ENCODE measurements around the gene TANK. TPM values are rescaled to one million over a fixed set of nuclear protein-coding genes. Genes with fewer than 3 reads are reported as not detected.
"Not testable (repeated sequence)": the region's sequence is repeated elsewhere in the genome, so short reads cannot be mapped to it uniquely, and the experiment has no call there.

Gene TANK
- total and polyA plus RNA-seq, 5 experiments from 2014 or later: 32.7 to 65.8 (median 43.8) TPM

DNA sequence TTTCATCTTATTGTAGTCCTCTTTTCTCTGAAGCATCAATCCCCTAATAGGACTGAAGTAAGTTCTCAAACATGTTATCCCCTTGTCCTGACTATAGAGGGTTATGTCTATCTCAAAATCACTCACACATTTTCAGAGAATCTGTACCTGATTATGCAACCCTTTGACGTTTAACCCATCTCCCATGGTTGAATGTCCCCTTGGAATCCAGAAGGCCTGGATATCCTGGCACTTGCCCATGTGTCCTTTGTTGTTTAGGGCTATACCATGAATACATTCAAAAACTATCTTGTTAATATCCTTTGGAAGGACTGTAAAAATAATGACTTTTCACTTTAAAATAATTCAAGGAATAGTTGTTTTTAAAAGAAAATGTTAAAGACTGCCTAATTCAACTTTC, 81.7 kb downstream of the TANK start:
- H3K27ac Mint-ChIP-seq: peak overlapping the region in 7 of 10 donors; percentile 32 to 98 (median 54)
- H3K9me3 Mint-ChIP-seq: no peaks in the 10 kb centered on the region
- POLR2A ChIA-PET: no interaction called here
- no peak overlapping the region for H3K4me3 Mint-ChIP-seq
- H3K36me3 Mint-ChIP-seq: peaks cover 0 to 1% (median 0%) of the 10 kb centered on the region in 3 donors
- H3K4me1 Mint-ChIP-seq: peaks cover 14 to 61% (median 50%) of the 10 kb centered on the region in 4 donors
- DNase-seq (no peak), ATAC-seq (no peak)
- H3K27me3 Mint-ChIP-seq: peaks cover 0 to 34% (median 1%) of the 10 kb centered on the region in 5 donors

DNA sequence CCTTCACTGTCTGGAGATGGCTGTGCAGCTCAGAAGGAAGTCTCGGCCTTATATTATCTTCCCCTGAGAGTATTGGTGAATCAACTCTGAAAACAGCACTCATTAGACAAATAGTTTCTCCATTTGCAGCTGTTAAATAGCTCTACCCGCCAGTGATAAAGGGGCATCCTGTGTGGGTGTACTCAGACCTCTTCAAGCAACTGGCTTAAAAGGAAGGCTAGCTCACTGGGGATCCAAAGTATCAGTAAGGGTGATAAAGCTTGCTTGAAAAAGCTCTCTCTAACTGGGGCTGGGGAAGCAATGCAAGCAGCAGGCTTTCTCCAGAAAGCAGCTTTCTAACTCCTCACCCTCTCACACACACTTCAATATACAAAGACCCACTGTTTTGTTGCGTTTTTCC, 83.1 kb downstream of the TANK start:
- POLR2A ChIA-PET: interaction anchor here (0.7 to 0.8 kb wide), 2 partner anchors 20 to 83 kb away, joined by 3 read pairs; partner anchors contain the start of gene TANK
- DNase-seq (peak in 1 of 10 donors; percentile 9), ATAC-seq (no peak)
- Mint-ChIP-seq H3K9me3 (no peaks in the 10 kb centered on the region), H3K27me3 (peaks cover 0 to 42% (median 0%) of the 10 kb centered on the region in 5 donors), H3K27ac (peak overlapping the region; percentile 68 to 98 (median 95)), H3K4me1 (peaks cover 12 to 55% (median 45%) of the 10 kb centered on the region in 4 donors), H3K4me3 (peak overlapping the region; percentile 32 to 94 (median 90)), H3K36me3 (peaks cover 0 to 4% (median 0%) of the 10 kb centered on the region in 3 donors)

DNA sequence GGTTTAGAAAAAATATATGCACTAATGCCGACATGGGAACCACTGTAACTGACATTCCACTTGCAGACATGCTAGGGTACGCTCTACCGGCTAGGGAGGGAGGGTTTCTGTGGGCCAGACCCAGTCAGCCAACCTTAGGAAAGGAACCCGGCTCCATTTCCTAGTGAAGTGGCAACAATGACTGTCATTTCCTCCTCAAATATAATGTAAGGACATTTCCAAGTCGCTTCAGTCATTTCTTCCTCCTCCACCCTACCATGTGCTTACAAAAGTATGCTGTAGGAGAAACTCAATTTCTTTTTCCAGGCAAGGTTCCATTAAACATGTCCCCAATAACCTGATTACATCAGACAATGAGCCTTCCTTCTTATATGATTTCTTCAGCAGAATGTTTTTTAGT, 83.7 kb downstream of the TANK start:
- DNase-seq (no peak), ATAC-seq (no peak)
- POLR2A ChIA-PET: interaction anchor here (0.7 to 1.0 kb wide), 2 partner anchors 20 to 74 kb away, joined by 3 read pairs; no protein-coding TSS in a partner anchor
- Mint-ChIP-seq H3K27ac (peak overlapping the region; percentile 88 to 98 (median 95)), H3K4me1 (peaks cover 10 to 51% (median 43%) of the 10 kb centered on the region in 4 donors), H3K4me3 (peak overlapping the region; percentile 78 to 96 (median 91)), H3K9me3 (no peaks in the 10 kb centered on the region), H3K36me3 (peaks cover 0 to 4% (median 0%) of the 10 kb centered on the region in 3 donors), H3K27me3 (peaks cover 0 to 42% (median 0%) of the 10 kb centered on the region in 5 donors)

DNA sequence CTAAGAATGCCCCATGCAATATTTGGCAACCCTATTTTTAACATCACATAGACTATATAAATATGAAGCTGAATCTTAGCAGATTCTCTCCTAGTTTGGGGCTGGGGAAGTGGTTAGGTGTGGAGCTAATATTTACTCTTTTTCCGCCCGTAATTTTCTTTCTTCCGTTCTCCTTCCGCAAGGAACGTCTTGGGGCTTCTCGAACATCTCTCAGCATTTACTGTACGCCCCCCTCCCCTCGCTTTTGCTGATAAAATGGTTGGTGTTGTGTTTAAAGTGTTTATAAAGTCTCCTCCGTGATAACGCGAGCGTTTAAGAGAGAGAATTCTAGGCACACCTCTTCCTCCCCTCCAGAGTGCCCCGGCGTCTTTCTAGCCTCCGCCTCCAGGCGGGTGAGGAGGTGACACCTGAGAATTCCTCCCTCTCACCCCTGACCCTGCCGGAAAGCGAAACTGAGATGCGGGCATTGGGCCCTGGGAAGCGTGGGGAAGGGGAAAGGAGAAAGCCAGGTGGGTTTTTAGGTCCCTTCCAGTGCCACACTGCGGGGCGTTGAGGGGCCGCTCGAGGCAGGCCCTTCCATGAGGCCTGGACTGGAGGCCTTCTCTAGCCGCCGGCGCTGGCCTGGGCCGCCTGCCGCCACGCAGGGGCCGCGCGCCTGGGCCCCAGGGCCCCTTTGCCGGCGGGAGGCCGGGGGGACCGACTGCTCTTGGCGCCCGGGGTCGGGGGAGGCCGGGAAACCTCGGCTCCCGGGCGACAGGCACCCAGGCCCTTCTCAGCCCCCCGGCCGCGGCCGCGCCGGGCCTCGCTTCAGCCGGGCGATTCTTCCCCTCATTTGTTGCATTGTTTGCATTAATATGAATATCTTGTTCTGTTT, 84.4 kb downstream of the TANK start:
- H3K36me3 Mint-ChIP-seq, H3K9me3 Mint-ChIP-seq: not testable (repeated sequence)
- Mint-ChIP-seq H3K27me3 (peaks cover 0 to 42% (median 0%) of the 10 kb centered on the region in 5 donors), H3K4me3 (peak overlapping the region; percentile 78 to 96 (median 92)), H3K27ac (peak overlapping the region; percentile 95 to 98 (median 97)), H3K4me1 (peaks cover 10 to 51% (median 43%) of the 10 kb centered on the region in 4 donors)
- POLR2A ChIA-PET: interaction anchor here (1.0 kb wide), 1 partner anchor 75 kb away, joined by 3 read pairs; no protein-coding TSS in a partner anchor
- ATAC-seq: peak; percentile 97
- DNase-seq: peak; percentile 55 to 89 (median 72)

DNA sequence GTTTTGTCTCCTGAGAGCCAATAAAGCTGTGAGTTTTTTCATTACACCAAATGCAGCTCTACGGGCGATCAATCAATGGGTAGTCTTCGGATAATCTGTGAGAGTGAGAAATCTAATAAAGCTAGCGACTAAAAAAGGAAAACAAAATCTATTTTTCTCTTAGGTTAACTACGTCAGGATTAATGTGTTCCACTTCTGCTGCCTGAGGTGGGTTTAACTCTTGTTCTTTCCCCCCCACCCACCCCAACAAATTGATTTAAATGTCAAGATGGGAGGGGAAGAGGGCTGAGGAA, 85.0 kb downstream of the TANK start:
- DNase-seq (peak in 2 of 10 donors; percentile 23 to 34), ATAC-seq (no peak)
- peaks cover 0 to 4% (median 0%) of the 10 kb centered on the region in 3 donors for H3K36me3 Mint-ChIP-seq
- POLR2A ChIA-PET: interaction anchor here (1.6 kb wide), 1 partner anchor 8 kb away, joined by 5 read pairs; no protein-coding TSS in a partner anchor
- H3K9me3 Mint-ChIP-seq: no peaks in the 10 kb centered on the region
- H3K27ac Mint-ChIP-seq: peak overlapping the region; percentile 93 to 98 (median 96)
- peak overlapping the region; percentile 78 to 95 (median 90) for H3K4me3 Mint-ChIP-seq
- peaks cover 0 to 42% (median 0%) of the 10 kb centered on the region in 5 donors for H3K27me3 Mint-ChIP-seq
- H3K4me1 Mint-ChIP-seq: peaks cover 10 to 50% (median 41%) of the 10 kb centered on the region in 4 donors

DNA sequence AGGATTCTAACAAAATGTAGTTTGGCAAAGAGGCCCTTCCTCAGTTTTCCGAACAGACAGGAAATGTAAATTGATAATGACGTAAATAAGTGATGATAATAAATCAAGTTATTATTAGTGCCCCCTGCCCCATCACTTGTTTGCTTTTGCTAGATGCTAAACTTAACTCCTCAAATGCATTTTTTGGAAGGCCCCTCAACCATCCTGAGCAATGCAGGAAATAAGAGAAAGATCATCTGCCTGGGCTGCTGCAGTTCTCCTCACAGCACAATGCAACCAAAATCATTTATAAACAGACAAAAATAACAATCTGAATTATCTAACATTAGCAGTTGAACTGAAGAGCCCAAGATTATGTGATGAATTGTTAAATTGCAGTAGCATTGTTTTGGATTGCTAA, 85.4 kb downstream of the TANK start:
- Mint-ChIP-seq H3K4me3 (peak overlapping the region; percentile 42 to 95 (median 85)), H3K27me3 (peaks cover 0 to 42% (median 0%) of the 10 kb centered on the region in 5 donors), H3K4me1 (peaks cover 10 to 51% (median 43%) of the 10 kb centered on the region in 4 donors), H3K27ac (peak overlapping the region; percentile 86 to 98 (median 96)), H3K9me3 (no peaks in the 10 kb centered on the region), H3K36me3 (peaks cover 0 to 4% (median 0%) of the 10 kb centered on the region in 3 donors)
- no peak for ATAC-seq
- POLR2A ChIA-PET: interaction anchor here (1.6 kb wide), 1 partner anchor 8 kb away, joined by 5 read pairs; no protein-coding TSS in a partner anchor
- DNase-seq: no peak

DNA sequence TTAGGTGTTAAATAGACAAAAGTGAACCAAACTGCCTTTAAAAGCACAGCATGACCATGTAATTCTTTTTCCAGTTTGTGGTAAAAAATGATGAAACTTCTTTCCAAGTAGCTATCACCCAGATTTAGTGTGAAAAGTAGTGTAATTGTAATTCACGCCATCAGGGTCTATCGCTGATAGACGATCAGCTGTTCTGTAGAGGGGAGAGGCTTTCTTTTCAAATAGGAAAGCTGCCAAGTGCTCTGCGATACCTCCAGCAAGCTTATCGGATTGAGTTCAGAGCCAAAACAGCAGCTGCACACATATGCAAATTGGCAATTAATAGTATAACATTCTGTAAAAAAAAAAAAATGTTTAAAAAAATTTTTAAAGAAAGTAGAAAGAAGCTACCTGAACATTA, 86.1 kb downstream of the TANK start:
- POLR2A ChIA-PET: interaction anchor here (1.6 kb wide), 1 partner anchor 9 kb away, joined by 5 read pairs; no protein-coding TSS in a partner anchor
- H3K27ac Mint-ChIP-seq: peak overlapping the region in 7 of 10 donors; percentile 18 to 97 (median 93)
- ATAC-seq (no peak), DNase-seq (no peak)
- H3K27me3 Mint-ChIP-seq: peaks cover 0 to 42% (median 0%) of the 10 kb centered on the region in 5 donors
- H3K4me3 Mint-ChIP-seq: peak overlapping the region in 7 of 10 donors; percentile 16 to 95 (median 44)
- H3K9me3 Mint-ChIP-seq: no peaks in the 10 kb centered on the region
- H3K36me3 Mint-ChIP-seq: peaks cover 0 to 4% (median 0%) of the 10 kb centered on the region in 3 donors
- H3K4me1 Mint-ChIP-seq: peaks cover 10 to 51% (median 40%) of the 10 kb centered on the region in 4 donors

DNA sequence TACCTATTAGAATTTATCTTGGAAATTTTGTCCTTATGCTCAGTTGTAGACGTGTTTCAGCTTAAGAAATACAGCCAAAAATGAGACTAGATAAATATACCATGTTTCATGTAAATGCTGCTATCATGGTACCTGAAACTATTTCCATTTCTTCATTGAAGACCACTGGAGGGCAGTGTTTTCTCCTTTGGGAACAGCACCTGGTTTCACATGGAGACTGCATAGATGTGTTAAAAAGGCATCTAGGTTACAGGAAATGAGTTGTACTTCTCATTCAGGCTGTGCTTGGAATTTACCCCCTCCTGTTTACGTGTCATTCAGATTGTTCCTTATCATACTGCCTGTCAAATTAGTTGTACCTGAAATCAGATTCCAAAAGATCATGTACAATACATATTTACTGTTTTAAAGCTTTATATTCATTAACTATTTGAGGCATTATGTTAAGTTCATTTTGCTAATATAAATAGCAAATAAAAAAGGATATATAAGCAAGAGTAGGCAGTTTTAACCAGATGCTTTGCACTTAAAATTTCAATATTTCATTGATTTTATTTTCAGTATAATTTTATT, 90.7 kb downstream of the TANK start:
- Mint-ChIP-seq H3K27me3 (peaks cover 0 to 11% (median 0%) of the 10 kb centered on the region in 5 donors), H3K4me3 (no peak overlapping the region), H3K27ac (no peak overlapping the region), H3K4me1 (peaks cover 5 to 16% (median 8%) of the 10 kb centered on the region in 4 donors), H3K36me3 (peaks cover 0 to 4% (median 0%) of the 10 kb centered on the region in 3 donors), H3K9me3 (no peaks in the 10 kb centered on the region)
- peak in 2 of 10 donors; percentile 12 to 26 for DNase-seq
- POLR2A ChIA-PET: no interaction called here
- peak; percentile 68 to 70 for ATAC-seq

DNA sequence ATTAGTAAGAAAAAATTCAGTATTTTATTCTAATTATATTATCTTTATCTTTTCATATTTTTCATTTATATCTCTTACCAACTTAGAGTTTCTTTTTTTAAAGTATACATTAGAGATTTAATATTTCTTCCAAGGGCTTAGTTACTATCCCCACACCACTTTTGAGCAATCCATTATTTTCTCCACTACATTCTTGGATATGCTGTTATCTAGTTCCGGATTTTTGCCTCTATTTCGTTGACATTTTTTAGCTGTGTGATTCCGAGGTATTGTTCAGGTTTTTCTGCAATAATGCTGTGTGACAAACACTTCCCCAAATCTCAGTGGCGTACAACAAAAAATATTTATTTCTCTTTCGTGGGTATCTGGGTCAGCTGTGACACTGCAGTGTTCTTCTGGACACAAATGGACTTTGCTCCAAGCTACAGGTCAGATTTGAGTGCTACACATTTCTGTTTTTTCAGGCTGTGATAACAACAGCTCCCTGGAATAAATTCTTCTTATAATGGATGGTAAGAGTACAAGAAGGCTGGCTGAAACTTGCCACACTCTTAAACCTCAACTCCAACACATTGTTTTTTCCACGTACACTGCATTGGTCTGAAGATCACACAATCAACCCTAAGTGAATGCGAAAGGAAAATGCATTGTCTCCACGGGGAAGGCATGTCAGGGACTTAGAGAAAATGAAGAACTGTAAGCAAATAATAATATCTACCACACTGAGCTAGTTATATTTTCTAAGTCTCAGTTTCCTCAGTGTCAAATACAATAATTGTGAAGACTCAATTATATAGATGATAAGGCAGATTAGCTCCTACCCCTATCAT, 97.1 kb downstream of the TANK start:
- no peaks in the 10 kb centered on the region for H3K9me3 Mint-ChIP-seq
- ATAC-seq (no peak), DNase-seq (no peak)
- no peak overlapping the region for H3K4me3 Mint-ChIP-seq
- no peaks in the 10 kb centered on the region for H3K27me3 Mint-ChIP-seq
- POLR2A ChIA-PET: interaction anchor here (0.5 kb wide), 1 partner anchor 20 kb away, joined by 3 read pairs; no protein-coding TSS in a partner anchor
- H3K36me3 Mint-ChIP-seq: no peaks in the 10 kb centered on the region
- H3K27ac Mint-ChIP-seq: no peak overlapping the region
- H3K4me1 Mint-ChIP-seq: no peaks in the 10 kb centered on the region

DNA sequence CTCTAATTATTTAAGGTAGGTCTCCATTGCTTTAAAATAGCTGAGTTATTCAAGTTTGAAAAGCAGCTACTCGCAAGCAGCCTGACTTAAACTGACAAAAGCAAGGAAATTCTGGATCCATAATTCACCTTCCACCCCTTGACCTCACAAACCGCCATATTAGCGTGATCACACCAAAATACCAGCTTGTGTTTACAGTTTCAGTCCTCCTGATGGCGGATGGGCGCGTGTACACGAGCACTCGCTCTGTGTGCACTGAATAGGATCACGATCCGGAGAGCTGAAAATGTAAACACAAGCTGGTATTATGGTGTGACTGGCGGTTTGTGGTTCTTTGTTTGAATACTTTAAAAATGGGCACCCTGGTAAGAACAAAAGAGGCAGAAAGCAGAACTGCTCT, 105.6 kb downstream of the TANK start:
- no peak for DNase-seq

DNA sequence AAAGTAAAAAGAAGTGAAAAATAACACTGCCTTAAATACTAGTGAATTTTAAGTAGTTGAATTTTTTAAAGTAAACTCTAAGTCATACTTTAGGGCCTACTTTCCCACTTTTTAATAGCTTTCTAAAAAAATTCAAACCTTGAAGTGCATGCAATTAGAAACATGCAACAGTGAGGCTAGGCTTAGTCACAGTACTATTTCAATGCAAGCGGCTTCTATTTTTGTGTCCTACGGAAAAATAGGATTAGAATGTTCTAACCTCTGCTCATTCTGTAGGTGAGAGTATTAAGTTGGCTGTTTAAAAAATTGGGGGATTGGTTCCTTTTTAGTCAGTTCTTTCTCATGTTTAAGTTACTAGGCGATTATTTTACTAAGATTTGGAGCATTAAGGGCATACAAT, 108.9 kb downstream of the TANK start:
- Mint-ChIP-seq H3K27ac (no peak overlapping the region), H3K4me1 (peaks cover 0 to 5% (median under 1%) of the 10 kb centered on the region in 4 donors), H3K4me3 (no peak overlapping the region), H3K27me3 (peaks cover 0 to 10% (median 8%) of the 10 kb centered on the region in 5 donors), H3K36me3 (no peaks in the 10 kb centered on the region), H3K9me3 (no peaks in the 10 kb centered on the region)
- DNase-seq: no peak
- ATAC-seq: no peak
- POLR2A ChIA-PET: no interaction called here

More for the DNA sequence above, 105.6 kb downstream of the TANK start:
- no peak for ATAC-seq
- H3K4me1 Mint-ChIP-seq: no peaks in the 10 kb centered on the region
- H3K36me3 Mint-ChIP-seq: no peaks in the 10 kb centered on the region
- no peak overlapping the region for H3K27ac Mint-ChIP-seq
- H3K4me3 Mint-ChIP-seq: no peak overlapping the region
- H3K9me3 Mint-ChIP-seq: no peaks in the 10 kb centered on the region
- H3K27me3 Mint-ChIP-seq: peaks cover 0 to 8% (median 5%) of the 10 kb centered on the region in 5 donors
- POLR2A ChIA-PET: no interaction called here
